NCI-H510A (cell line): ENCODE results near the gene SNX18.

Source experiments
- DNase-seq: peaks from one replicate; lab custom pipeline; 2025; lab: John Stamatoyannopoulos, UW

The SNX18 gene

GRCh38 chr5:54580997-54581811 lies 63.6 kb downstream of the SNX18 start:
- no peak for DNase-seq

- no peak for DNase-seq
These were observed 64.4 kb downstream of the SNX18 start for GRCh38 chr5:54581831-54582548.

GRCh38 chr5:54586336-54586735 lies 68.8 kb downstream of the SNX18 start:
- DNase-seq = no peak

GRCh38 chr5:54589786-54590185 lies 72.2 kb downstream of the SNX18 start:
- DNase-seq = no peak

GRCh38 chr5:54590824-54591223 lies 73.3 kb downstream of the SNX18 start:
- no peak for DNase-seq

- no peak for DNase-seq
These were observed 76.2 kb downstream of the SNX18 start for GRCh38 chr5:54593779-54594178.

- no peak for DNase-seq
These were observed 76.6 kb downstream of the SNX18 start for GRCh38 chr5:54594181-54594580.

GRCh38 chr5:54595721-54596120 lies 78.2 kb downstream of the SNX18 start:
- no peak for DNase-seq
